Small intestine (tissue), 7 donors: Measurements from ENCODE around the gene MRPL51. TPM values are rescaled to one million over a fixed set of nuclear protein-coding genes. Genes with fewer than 3 reads are reported as not detected.

Experiments used
- DNase-seq, 2 donors: peaks; one replicate each; pipeline versions ENCODE4 v3.0.0 to v3.0.0-alpha.2; 2013
- FAIRE-seq: peaks from 2 replicates; lab custom pipeline; 2012; peaks lifted over from hg19 to GRCh38; lab: Jason Lieb, UNC
- H3K27ac ChIP-seq, 3 donors: one replicate each; pipeline ENCODE4 v1.5.1; 2013; ENCODE audit warnings: low read length in 2 of 3, mild to moderate bottlenecking in 2 of 3, control low read depth in 1 of 3, inconsistent platforms in 1 of 3, low read depth in 1 of 3, moderate library complexity in 1 of 3
- H3K27me3 ChIP-seq, 3 donors: one replicate each; pipeline ENCODE4 v1.6.1; 2013; ENCODE audit warnings: low read length in 3 of 3, inconsistent platforms in 1 of 3; ENCODE audit not compliant: control insufficient read depth in 3 of 3, insufficient read depth in 3 of 3
- H3K36me3 ChIP-seq, 3 donors: one replicate each; pipeline ENCODE4 v1.6.1; 2013; ENCODE audit warnings: low read length in 3 of 3, inconsistent platforms in 1 of 3, low read depth in 1 of 3, mild to moderate bottlenecking in 1 of 3, moderate library complexity in 1 of 3; ENCODE audit not compliant: control insufficient read depth in 3 of 3, insufficient read depth in 2 of 3
- H3K4me1 ChIP-seq, 3 donors: one replicate each; pipeline ENCODE4 v1.6.1; 2013; ENCODE audit warnings: low read length in 2 of 3, inconsistent platforms in 1 of 3, low read depth in 1 of 3, mild to moderate bottlenecking in 1 of 3, moderate library complexity in 1 of 3; ENCODE audit not compliant: control insufficient read depth in 3 of 3, insufficient read depth in 2 of 3
- H3K4me3 ChIP-seq, 3 donors: one replicate each; pipeline ENCODE4 v1.5.1; 2013; ENCODE audit warnings: low read length in 3 of 3, control low read depth in 1 of 3, inconsistent platforms in 1 of 3, low read depth in 1 of 3, mild to moderate bottlenecking in 1 of 3, moderate library complexity in 1 of 3
- H3K9me3 ChIP-seq, 2 donors: one replicate each; pipeline ENCODE4 v1.6.1; 2013; ENCODE audit warnings: low read depth in 1 of 2, low read length in 1 of 2; ENCODE audit not compliant: control insufficient read depth in 2 of 2, insufficient read depth in 1 of 2
- WGBS, 3 donors: extraction: QIAGEN DNeasy Blood & Tissue Kit; methylation state at CpG; one replicate each; pipeline ENCODE4 v1.1.7; 2013; 5-methylcytosine and 5-hydroxymethylcytosine counted together
- polyA plus RNA-seq, 4 donors: library from polyadenylated mRNA; stranded (reverse) in 3 of 4; unstranded in 1 of 4; fragments of 200-250 nt in 3 of 4; fragments of 120-200 nt in 1 of 4; gene quantifications; one replicate each; pipeline versions ENCODE4 v1.2.1 to v1.2.3, GENCODE V29; 2013
- donor health status: healthy with polysubstance abuse.
- donor health status: control.
- donor health status: control.
- donor health status: Bipolar disorder and iron deficiency.
- donor health status: healthy.

Gene MRPL51
- polyA plus RNA-seq, 4 donors: 88.1 to 126 (median 94.8) TPM

GRCh38 chr12:6527711-6528110, 34.6 kb upstream of the MRPL51 start:
- Histone ChIP-seq H3K36me3 (peaks cover 20 to 85% (median 48%) of the 10 kb centered on the region in 3 donors), H3K9me3 (no peaks in the 10 kb centered on the region), H3K27me3 (no peaks in the 10 kb centered on the region), H3K4me3 (no peak overlapping the region), H3K27ac (no peak overlapping the region), H3K4me1 (peaks cover 0 to 14% (median 4%) of the 10 kb centered on the region in 3 donors)
- FAIRE-seq (no peak), DNase-seq (no peak)
- 90 to 99% (median 92%) methylated on average over 4 of the region's 4 CpGs for WGBS, 3 donors

DNA sequence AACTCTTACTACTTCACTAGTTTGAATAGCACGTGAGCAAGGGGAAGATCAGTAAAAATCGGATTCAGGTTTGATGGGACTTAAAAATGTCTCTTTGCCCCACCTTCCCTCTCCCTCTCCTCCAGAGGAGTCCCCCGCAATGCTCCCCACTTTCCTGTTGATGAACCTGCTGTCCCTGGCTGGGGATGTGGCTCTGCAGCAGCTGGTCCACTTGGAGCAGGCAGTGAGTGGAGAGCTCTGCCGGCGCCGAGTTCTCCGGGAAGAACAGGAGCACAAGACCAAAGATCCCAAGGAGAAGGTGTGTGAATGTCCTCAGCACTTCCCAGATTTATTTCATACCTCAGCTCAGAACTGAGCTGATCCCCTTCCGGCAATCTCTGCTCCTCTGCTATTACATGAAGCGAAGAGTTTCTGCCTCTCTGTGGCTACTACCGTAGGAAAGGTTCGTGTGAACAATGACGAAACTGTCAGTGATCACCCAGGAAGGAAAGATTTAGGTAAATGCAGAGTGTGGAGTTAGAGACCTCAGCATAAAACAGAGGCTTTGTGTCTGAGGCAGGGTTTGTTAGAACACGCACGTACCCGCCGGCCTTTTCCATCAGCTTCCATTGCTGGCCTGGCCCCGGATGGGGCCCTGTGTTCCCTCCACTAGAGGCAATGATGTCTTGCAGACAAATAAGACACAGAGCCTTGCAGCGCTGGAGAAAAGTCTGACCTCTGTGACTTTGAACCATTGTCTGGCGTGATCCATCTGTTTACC, 33.9 kb upstream of the MRPL51 start:
- WGBS, 3 donors: 93 to 94% (median 94%) methylated on average over 19 of the region's 19 CpGs
- FAIRE-seq (no peak), DNase-seq (no peak)
- peaks cover 20 to 86% (median 50%) of the 10 kb centered on the region in 3 donors for H3K36me3 ChIP-seq
- H3K27ac ChIP-seq: no peak overlapping the region
- H3K9me3 ChIP-seq: no peaks in the 10 kb centered on the region
- H3K27me3 ChIP-seq: no peaks in the 10 kb centered on the region
- no peak overlapping the region for H3K4me3 ChIP-seq
- H3K4me1 ChIP-seq: peaks cover 0 to 6% (median 0%) of the 10 kb centered on the region in 3 donors

- Histone ChIP-seq H3K4me3 (no peak overlapping the region), H3K9me3 (no peaks in the 10 kb centered on the region), H3K27me3 (no peaks in the 10 kb centered on the region), H3K4me1 (no peaks in the 10 kb centered on the region), H3K27ac (no peak overlapping the region), H3K36me3 (peaks cover 24 to 85% (median 56%) of the 10 kb centered on the region in 3 donors)
- no peak for FAIRE-seq
- no peak for DNase-seq
- 93 to 96% (median 94%) methylated on average over 7 of the region's 7 CpGs for WGBS, 3 donors
Observed at GRCh38 chr12:6526201-6526600, 33.1 kb upstream of the MRPL51 start.

GRCh38 chr12:6524648-6525047, 31.6 kb upstream of the MRPL51 start:
- WGBS, 3 donors: 93 to 100% (median 96%) methylated on average over 5 of the region's 5 CpGs
- H3K27me3 ChIP-seq: no peaks in the 10 kb centered on the region
- DNase-seq (no peak), FAIRE-seq (no peak)
- H3K27ac ChIP-seq: no peak overlapping the region
- no peaks in the 10 kb centered on the region for H3K9me3 ChIP-seq
- H3K4me1 ChIP-seq: no peaks in the 10 kb centered on the region
- H3K36me3 ChIP-seq: peaks cover 27 to 84% (median 48%) of the 10 kb centered on the region in 3 donors
- H3K4me3 ChIP-seq: no peak overlapping the region

- H3K9me3 ChIP-seq: no peaks in the 10 kb centered on the region
- no peaks in the 10 kb centered on the region for H3K4me1 ChIP-seq
- FAIRE-seq (no peak), DNase-seq (no peak)
- H3K27ac ChIP-seq: no peak overlapping the region
- no peak overlapping the region for H3K4me3 ChIP-seq
- no peaks in the 10 kb centered on the region for H3K27me3 ChIP-seq
- peaks cover 22 to 83% (median 39%) of the 10 kb centered on the region in 3 donors for H3K36me3 ChIP-seq
- 78 to 86% (median 81%) methylated on average over 3 of the region's 3 CpGs for WGBS, 3 donors
Observed at GRCh38 chr12:6523708-6524107, 30.6 kb upstream of the MRPL51 start.

DNA sequence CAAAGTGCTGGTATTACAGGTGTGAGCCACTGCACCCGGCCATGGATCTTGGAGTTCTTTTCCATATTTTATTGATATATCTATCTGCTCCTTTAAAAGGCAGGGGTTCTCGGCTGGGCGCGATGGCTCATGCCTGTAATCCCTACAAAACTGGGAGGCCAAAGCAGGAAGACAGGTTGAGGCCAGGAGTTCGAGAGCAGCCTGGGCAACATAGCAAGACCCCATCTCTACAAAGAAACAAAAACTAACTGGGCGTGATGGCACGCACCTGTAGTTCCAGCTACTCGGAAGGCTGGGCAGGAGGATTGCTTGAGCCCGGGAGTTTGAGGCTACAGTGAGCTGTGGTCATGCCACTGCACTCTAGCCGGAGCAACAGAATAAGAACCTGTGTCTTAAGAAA, 29.1 kb upstream of the MRPL51 start:
- Histone ChIP-seq H3K27me3 (no peaks in the 10 kb centered on the region), H3K27ac (no peak overlapping the region), H3K36me3 (peaks cover 18 to 74% (median 27%) of the 10 kb centered on the region in 3 donors), H3K4me1 (no peaks in the 10 kb centered on the region), H3K4me3 (no peak overlapping the region), H3K9me3 (no peaks in the 10 kb centered on the region)
- FAIRE-seq: no peak
- DNase-seq: no peak
- WGBS, 3 donors: 85 to 93% (median 87%) methylated on average over 10 of the region's 10 CpGs

DNA sequence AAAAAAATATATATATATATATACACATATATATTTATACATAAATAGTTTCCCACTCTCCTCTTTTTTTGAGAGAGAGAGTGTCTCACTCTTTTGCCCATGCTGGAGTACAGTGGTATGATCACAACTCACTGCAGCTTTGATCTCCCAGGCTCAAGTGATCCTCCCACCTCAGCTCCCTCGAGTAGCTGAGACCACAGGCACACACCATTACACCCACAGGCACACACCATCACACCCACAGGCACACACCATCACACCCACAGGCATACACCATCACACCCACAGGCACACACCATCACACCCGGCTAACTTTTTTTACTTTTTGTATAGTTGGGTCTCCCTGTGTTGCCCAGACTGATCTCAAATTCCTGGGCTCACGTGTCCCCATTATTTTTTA, 27.1 kb upstream of the MRPL51 start:
- DNase-seq (no peak), FAIRE-seq (no peak)
- peaks cover 15 to 68% (median 21%) of the 10 kb centered on the region in 3 donors for H3K36me3 ChIP-seq
- no peaks in the 10 kb centered on the region for H3K9me3 ChIP-seq
- no peak overlapping the region for H3K4me3 ChIP-seq
- H3K4me1 ChIP-seq: no peaks in the 10 kb centered on the region
- H3K27ac ChIP-seq: no peak overlapping the region
- WGBS, 3 donors: 78 to 82% (median 80%) methylated on average over 3 of the region's 3 CpGs
- H3K27me3 ChIP-seq: no peaks in the 10 kb centered on the region

DNA sequence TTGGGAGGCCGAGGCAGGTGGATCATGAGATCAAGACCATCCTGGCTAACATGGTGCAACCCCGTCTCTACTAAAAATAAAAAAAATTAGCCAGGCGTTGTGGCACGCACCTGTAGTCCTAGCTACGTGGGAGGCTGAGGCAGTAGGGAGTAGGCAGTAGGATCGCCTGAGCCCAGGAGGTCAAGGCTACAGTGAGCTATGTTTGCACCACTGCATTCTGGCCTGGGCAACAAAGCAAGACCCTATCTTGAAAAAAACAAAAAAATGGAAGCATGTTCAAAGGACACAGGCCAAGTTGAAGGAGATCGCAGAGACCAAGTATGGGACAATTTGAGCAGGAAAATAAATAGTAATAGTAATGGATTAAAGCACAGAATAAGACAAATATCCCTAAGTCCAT, 15.0 kb upstream of the MRPL51 start:
- FAIRE-seq (no peak), DNase-seq (no peak)
- WGBS, 3 donors: 82 to 92% (median 83%) methylated on average over 7 of the region's 7 CpGs
- H3K4me1 ChIP-seq: no peaks in the 10 kb centered on the region
- H3K27me3 ChIP-seq: no peaks in the 10 kb centered on the region
- no peak overlapping the region for H3K27ac ChIP-seq
- H3K4me3 ChIP-seq: no peak overlapping the region
- peaks cover 0 to 53% (median 7%) of the 10 kb centered on the region in 3 donors for H3K36me3 ChIP-seq
- H3K9me3 ChIP-seq: no peaks in the 10 kb centered on the region
